Activated CD8-positive, alpha-beta T cell treated with anti-CD3 and anti-CD28 coated beads for 36 hours (primary cell): ENCODE measurements around the gene FXYD7. TPM values are rescaled to one million over a fixed set of nuclear protein-coding genes. Genes with fewer than 3 reads are reported as not detected.
A peak's percentile ranks its signal among the peaks of the same experiment; 100 is the strongest.

Source experiments
- ATAC-seq: fragments of 200-7000 bp; cut with Tn5 transposase; one replicate; pipeline ENCODE4 v1.10.0; 2021; ENCODE audit warnings: mild to moderate bottlenecking, moderate library complexity
- CTCF ChIA-PET: fragments of 350-600 bp; sonication (Branson Sonifier 250); formaldehyde crosslinking; loops from one replicate; lab custom pipeline; 2021; ENCODE audit warnings: antibody characterized with exemption; lab: Charles Lee
- POLR2A ChIA-PET: fragments of 350-600 bp; sonication (Branson Sonifier 250); formaldehyde crosslinking; loops from one replicate; lab custom pipeline; 2021; ENCODE audit warnings: antibody characterized with exemption; lab: Charles Lee
- DNase-seq: peaks from one replicate; pipeline ENCODE4 v3.0.0-alpha.2; 2020
- H3K27ac Mint-ChIP-seq: one replicate; pipeline ENCODE4 v1.8.0; 2021; ENCODE audit warnings: mild to moderate bottlenecking, mixed read lengths
- H3K27me3 Mint-ChIP-seq: one replicate; pipeline ENCODE4 v1.8.0; 2021; ENCODE audit warnings: mixed read lengths
- H3K36me3 Mint-ChIP-seq: one replicate; pipeline ENCODE4 v1.8.0; 2021; ENCODE audit warnings: low read depth, mixed read lengths
- H3K4me1 Mint-ChIP-seq: one replicate; pipeline ENCODE4 v1.8.0; 2021; ENCODE audit warnings: low read depth, mixed read lengths
- H3K4me3 Mint-ChIP-seq: one replicate; pipeline ENCODE4 v1.8.0; 2021; ENCODE audit warnings: mild to moderate bottlenecking, moderate library complexity, mixed read lengths
- H3K9me3 Mint-ChIP-seq: one replicate; pipeline ENCODE4 v1.8.0; 2021; ENCODE audit warnings: mixed read lengths
- intact Hi-C: fragments of 100-400 bp; cut with micrococcal nuclease; formaldehyde crosslinking; loops from one replicate; pipeline ENCODE4 v1.10.0; 2022
- total RNA-seq, 2 experiments: library from RNA; stranded (reverse); gene quantifications; one replicate each; pipeline ENCODE4 v1.2.3, GENCODE V29; 2021
- TF ChIP-seq, protein P1 (sequence below): fragments of 200-600 bp; IDR thresholded peaks from one replicate; pipeline ENCODE4 v1.8.0; 2022; ENCODE audit warnings: antibody characterized with exemption, mild to moderate bottlenecking

The FXYD7 gene
- total RNA-seq, 2 experiments from 2014 or later = 0.38 TPM; not detected in 1

DNA sequence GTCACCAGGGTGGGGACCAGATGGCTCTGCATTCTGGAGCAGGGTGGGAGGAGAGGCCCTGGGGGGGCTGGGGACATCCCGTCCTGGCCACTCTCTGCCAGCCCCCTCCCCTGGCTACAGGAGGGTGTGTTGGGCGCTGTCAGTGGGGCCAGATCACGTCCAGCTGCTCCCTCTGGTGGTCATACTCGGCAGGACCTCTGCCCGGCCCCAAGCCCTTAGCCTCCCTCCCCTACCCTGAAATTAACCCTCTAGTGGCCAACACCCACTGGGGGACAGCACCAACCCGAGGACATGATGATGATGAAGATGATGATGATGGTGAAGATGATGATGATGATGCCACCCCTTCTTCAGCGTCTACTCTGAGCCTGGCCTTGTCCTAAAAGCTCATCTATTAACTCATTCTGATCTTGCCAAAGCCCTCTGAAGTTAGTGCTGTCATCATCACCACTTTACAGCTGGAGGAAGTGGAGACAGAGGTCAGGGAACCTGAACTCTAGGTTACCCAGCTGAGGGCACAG lies 7.6 kb upstream of the FXYD7 start:
- ChIA-PET POLR2A (interaction anchor here (0.6 to 1.1 kb wide), 2 partner anchors 69 to 102 kb away, joined by 3 to 4 read pairs; no protein-coding TSS in a partner anchor), CTCF (interaction anchor here (0.7 to 3.7 kb wide), 20 partner anchors 8 to 129 kb away, joined by 3 to 42 read pairs (median 4); partner anchors contain the start of gene FXYD5)
- peak; percentile 96 for ATAC-seq
- peak; percentile 81 for DNase-seq
- H3K4me1 Mint-ChIP-seq = peaks cover 4% of the 10 kb centered on the region
- H3K27me3 Mint-ChIP-seq = no peaks in the 10 kb centered on the region
- TF ChIP-seq, protein P1, sequence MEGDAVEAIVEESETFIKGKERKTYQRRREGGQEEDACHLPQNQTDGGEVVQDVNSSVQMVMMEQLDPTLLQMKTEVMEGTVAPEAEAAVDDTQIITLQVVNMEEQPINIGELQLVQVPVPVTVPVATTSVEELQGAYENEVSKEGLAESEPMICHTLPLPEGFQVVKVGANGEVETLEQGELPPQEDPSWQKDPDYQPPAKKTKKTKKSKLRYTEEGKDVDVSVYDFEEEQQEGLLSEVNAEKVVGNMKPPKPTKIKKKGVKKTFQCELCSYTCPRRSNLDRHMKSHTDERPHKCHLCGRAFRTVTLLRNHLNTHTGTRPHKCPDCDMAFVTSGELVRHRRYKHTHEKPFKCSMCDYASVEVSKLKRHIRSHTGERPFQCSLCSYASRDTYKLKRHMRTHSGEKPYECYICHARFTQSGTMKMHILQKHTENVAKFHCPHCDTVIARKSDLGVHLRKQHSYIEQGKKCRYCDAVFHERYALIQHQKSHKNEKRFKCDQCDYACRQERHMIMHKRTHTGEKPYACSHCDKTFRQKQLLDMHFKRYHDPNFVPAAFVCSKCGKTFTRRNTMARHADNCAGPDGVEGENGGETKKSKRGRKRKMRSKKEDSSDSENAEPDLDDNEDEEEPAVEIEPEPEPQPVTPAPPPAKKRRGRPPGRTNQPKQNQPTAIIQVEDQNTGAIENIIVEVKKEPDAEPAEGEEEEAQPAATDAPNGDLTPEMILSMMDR = peak; percentile 75
- intact Hi-C loops = loop anchor here (2.0 kb wide), 1 partner anchor 69 kb away; no protein-coding TSS in a partner anchor
- H3K9me3 Mint-ChIP-seq = no peaks in the 10 kb centered on the region
- no peak overlapping the region for H3K27ac Mint-ChIP-seq
- H3K4me3 Mint-ChIP-seq = no peak overlapping the region
- H3K36me3 Mint-ChIP-seq = no peaks in the 10 kb centered on the region

DNA sequence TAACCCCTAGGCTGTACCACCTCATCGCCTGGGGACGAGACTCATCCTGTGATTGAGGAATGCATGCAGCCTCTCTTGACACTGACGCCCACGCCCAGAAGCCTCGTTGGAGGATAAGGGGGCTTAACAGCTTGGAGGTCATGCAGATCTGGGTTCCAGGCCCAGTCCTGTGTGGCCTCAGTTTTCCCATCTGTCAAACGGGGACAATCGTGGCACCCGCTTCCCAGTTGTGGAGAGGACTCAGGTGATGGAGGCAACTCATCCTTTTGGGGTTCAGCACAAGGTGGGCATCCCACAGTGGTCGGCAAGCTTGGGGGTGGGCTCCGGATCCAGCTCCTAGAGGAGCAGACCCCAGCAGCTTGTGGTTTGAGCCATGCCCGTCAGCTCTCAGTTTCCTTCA lies 6.8 kb upstream of the FXYD7 start:
- POLR2A ChIA-PET = interaction anchor here (0.6 to 1.1 kb wide), 3 partner anchors 10 to 101 kb away, joined by 3 to 4 read pairs (median 3); no protein-coding TSS in a partner anchor

DNA sequence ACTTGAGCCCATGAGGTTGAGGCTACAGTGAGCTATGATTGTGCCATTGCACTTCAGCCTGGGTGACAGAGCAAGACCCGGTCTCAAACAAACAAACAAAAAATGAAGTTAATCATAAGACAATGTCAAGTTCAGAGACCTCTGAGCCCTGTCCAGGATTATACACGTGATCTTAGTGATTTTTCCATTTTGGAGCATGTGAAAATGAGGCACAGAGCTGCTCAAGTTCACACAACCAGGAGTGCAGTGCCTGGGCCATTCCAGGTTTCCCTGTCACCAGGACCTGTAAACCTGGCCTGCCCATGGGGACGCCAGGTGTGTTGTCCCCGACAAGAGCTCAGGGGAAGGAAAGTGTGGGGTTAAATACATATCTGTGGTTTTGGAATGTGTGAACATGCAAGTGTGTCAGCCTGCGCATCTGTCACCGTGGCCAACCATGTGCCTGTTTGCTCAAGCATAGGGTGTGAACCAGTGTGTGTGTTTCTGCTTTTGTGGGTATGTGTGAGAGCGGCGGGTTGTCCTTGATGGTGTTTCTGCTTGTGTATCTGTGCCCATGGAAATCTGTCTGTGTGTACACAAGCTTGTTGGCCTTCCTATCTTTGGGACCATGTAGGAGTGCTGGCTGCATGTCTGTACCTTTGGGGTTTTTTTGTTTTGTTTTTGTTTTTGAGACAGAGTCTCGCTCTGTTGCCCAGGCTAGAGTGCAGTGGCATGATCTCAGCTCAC lies 5.9 kb upstream of the FXYD7 start:
- no peak overlapping the region for H3K27ac Mint-ChIP-seq
- DNase-seq (no peak), ATAC-seq (no peak)
- TF ChIP-seq, protein P1 = no peak
- intact Hi-C loops = no loop called here
- ChIA-PET POLR2A (interaction anchor here (0.7 to 1.0 kb wide), 2 partner anchors 9 to 69 kb away, joined by 3 read pairs; no protein-coding TSS in a partner anchor), CTCF (interaction anchor here (0.7 to 3.7 kb wide), 11 partner anchors 12 to 93 kb away, joined by 3 to 42 read pairs (median 3); partner anchors contain the start of gene FXYD5)
- peaks cover 17% of the 10 kb centered on the region for H3K4me1 Mint-ChIP-seq
- peaks cover 3% of the 10 kb centered on the region for H3K27me3 Mint-ChIP-seq
- H3K4me3 Mint-ChIP-seq = no peak overlapping the region
- H3K9me3 Mint-ChIP-seq = no peaks in the 10 kb centered on the region
- no peaks in the 10 kb centered on the region for H3K36me3 Mint-ChIP-seq

More for the DNA sequence above, 6.8 kb upstream of the FXYD7 start:
- Mint-ChIP-seq H3K9me3 (no peaks in the 10 kb centered on the region), H3K27ac (no peak overlapping the region), H3K4me3 (no peak overlapping the region), H3K4me1 (peaks cover 8% of the 10 kb centered on the region), H3K36me3 (no peaks in the 10 kb centered on the region), H3K27me3 (no peaks in the 10 kb centered on the region)
- ATAC-seq = no peak
- CTCF ChIA-PET = interaction anchor here (0.7 to 3.7 kb wide), 22 partner anchors 9 to 106 kb away, joined by 3 to 42 read pairs (median 4); partner anchors contain the start of gene FXYD5
- DNase-seq = no peak
- TF ChIP-seq, protein P1 = no peak
- intact Hi-C loops = no loop called here

DNA sequence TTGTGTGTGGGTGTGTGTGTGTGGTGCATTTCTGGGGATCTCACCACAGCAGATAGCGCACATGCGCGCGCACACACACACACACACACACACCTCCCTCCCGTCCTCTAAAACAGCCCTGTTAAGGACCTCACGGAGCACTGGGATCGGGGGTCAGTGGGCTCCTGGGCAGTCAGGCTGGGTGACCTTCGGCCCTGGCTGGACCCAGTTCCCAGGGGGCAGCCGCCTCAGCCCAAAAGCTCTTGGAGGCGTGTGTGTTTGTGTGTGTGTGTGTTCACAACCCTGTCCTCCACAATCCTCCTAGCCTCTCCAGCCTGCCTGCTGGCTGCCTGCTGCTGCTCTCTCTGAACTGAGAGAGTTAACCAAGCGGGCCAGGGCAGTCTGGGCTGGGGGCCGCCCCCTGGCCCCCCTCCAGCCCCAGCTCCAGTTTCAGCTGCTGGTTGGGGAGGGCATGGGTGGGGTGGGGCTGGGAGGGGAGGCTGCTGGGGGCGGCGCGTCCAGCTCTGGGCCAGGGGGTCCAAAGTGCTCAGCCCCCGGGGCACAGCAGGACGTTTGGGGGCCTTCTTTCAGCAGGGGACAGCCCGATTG lies 4.7 kb upstream of the FXYD7 start, which contains the start of gene FXYD1:
FXYD1 (plus strand) TSS at position 520 of the 588 bp plus-strand sequence. CDS start 1,256 bp downstream, outside the sequence.
- no peak for ATAC-seq
- TF ChIP-seq, protein P1 = no peak
- Mint-ChIP-seq H3K9me3 (no peaks in the 10 kb centered on the region), H3K27me3 (peaks cover 4% of the 10 kb centered on the region), H3K4me3 (no peak within 1 kb of the TSS), H3K4me1 (peaks cover 25% of the 10 kb centered on the region), H3K36me3 (no peaks in the 10 kb centered on the region), H3K27ac (no peak within 1 kb of the TSS)
- DNase-seq = no peak
- ChIA-PET CTCF (no interaction called here), POLR2A (no interaction called here)
- intact Hi-C loops = no loop called here
